Endothelial cell of umbilical vein (primary cell): ENCODE measurements around the gene NMNAT3. TPM values are rescaled to one million over a fixed set of nuclear protein-coding genes. Genes with fewer than 3 reads are reported as not detected.

Experiments used
- BruUV-seq: library from RNA; stranded (reverse); fragments of 400-500 nt; replicated peaks from 2 replicates; lab custom pipeline; 2021; lab: Mats Ljungman, UMichigan
- CTCF ChIA-PET: fragments of 300-600, 350-600 bp; sonication (Branson Sonifier 250); formaldehyde crosslinking; loops from one replicate; lab custom pipeline; 2021; ENCODE audit warnings: antibody characterized with exemption, inconsistent platforms; lab: Charles Lee
- POLR2A ChIA-PET: fragments of 300-600, 350-600 bp; sonication (Branson Sonifier 250); formaldehyde crosslinking; loops from one replicate; lab custom pipeline; 2021; ENCODE audit warnings: antibody characterized with exemption, inconsistent platforms; lab: Charles Lee
- DNase-seq: peaks from one replicate; pipeline ENCODE4 v3.0.0-alpha.2; 2011; ENCODE audit warnings: low read depth, low spot score
- FAIRE-seq: peaks from 2 replicates; lab custom pipeline; 2011; peaks lifted over from hg19 to GRCh38; lab: Jason Lieb, UNC
- H2AFZ ChIP-seq: 2 replicates; pipeline ENCODE4 v1.6.0; 2012; ENCODE audit warnings: low read depth, low read length, control low read depth, inconsistent platforms
- H3K27ac ChIP-seq: 2 replicates; pipeline ENCODE4 v1.5.1; 2011; ENCODE audit warnings: low read depth, mild to moderate bottlenecking, control low read depth, low read length, moderate library complexity; ENCODE audit not compliant: insufficient read depth
- H3K27me3 ChIP-seq, 2 experiments: 2 replicates each; pipeline versions ENCODE4 v1.6.0 to v1.6.1; 2011; ENCODE audit warnings: low read length in 2 of 2, mixed read lengths in 1 of 2; ENCODE audit not compliant: control insufficient read depth in 2 of 2, insufficient read depth in 2 of 2
- H3K36me3 ChIP-seq, 2 experiments: 2 replicates in 1 of 2; 3 replicates in 1 of 2; pipeline ENCODE4 v1.5.1; 2011; ENCODE audit warnings: low read length in 2 of 2, mild to moderate bottlenecking in 1 of 2, moderate library complexity in 1 of 2; ENCODE audit not compliant: control insufficient read depth in 2 of 2, insufficient read depth in 2 of 2; ENCODE audit errors: extremely low read depth in 1 of 2
- H3K4me1 ChIP-seq: 3 replicates; pipeline ENCODE4 v1.5.1; 2011; ENCODE audit warnings: mild to moderate bottlenecking, low read length; ENCODE audit not compliant: control insufficient read depth, insufficient read depth; ENCODE audit errors: extremely low read depth
- H3K4me2 ChIP-seq: 2 replicates; pipeline ENCODE4 v1.6.1; 2011; ENCODE audit warnings: low read length, control low read depth, mixed read lengths; ENCODE audit not compliant: insufficient read depth
- H3K4me3 ChIP-seq, 3 experiments: fragments of 200-600 bp in 1 of 3; sonication (generic), shearing (Covaris generic) in 1 of 3; replicated peaks in 1 of 3; 2 replicates each; pipeline ENCODE4 v1.5.1; 2011 to 2016; ENCODE audit warnings: control low read depth in 3 of 3, low read length in 3 of 3, mild to moderate bottlenecking in 2 of 3, inconsistent platforms in 1 of 3, low read depth in 1 of 3, moderate library complexity in 1 of 3; ENCODE audit not compliant: insufficient read depth in 1 of 3
- H3K79me2 ChIP-seq: 2 replicates; pipeline ENCODE4 v1.6.0; 2012; ENCODE audit warnings: low read length, inconsistent platforms; ENCODE audit not compliant: control insufficient read depth, insufficient read depth
- H3K9ac ChIP-seq: replicated peaks from 2 replicates; pipeline ENCODE3; 2011; ENCODE audit warnings: low read length, control low read depth; ENCODE audit not compliant: insufficient read depth; ENCODE audit errors: extremely low read depth
- H3K9me1 ChIP-seq: replicated peaks from 3 replicates; pipeline ENCODE4 v1.6.0; 2011; ENCODE audit warnings: mild to moderate bottlenecking, low read length; ENCODE audit not compliant: control insufficient read depth, insufficient read depth; ENCODE audit errors: extremely low read depth
- H3K9me3 ChIP-seq: replicated peaks from 2 replicates; pipeline ENCODE4 v1.5.1; 2012; ENCODE audit warnings: low read length, inconsistent platforms; ENCODE audit not compliant: control insufficient read depth, insufficient read depth
- H4K20me1 ChIP-seq: replicated peaks from 2 replicates; pipeline ENCODE3; 2011; ENCODE audit warnings: mild to moderate bottlenecking, low read length; ENCODE audit not compliant: control insufficient read depth, insufficient read depth; ENCODE audit errors: extremely low read depth
- GATA2 ChIP-seq: IDR thresholded peaks from 2 replicates; pipeline ENCODE4 v1.7.0; 2011; ENCODE audit warnings: low read depth, mild to moderate bottlenecking, moderate library complexity, mixed read lengths, low read length; ENCODE audit not compliant: insufficient read length, insufficient read depth
- JUN ChIP-seq: IDR thresholded peaks from 2 replicates; pipeline ENCODE4 v1.6.1; 2011; ENCODE audit warnings: borderline replicate concordance, low read depth; ENCODE audit not compliant: insufficient read length, insufficient read depth
- MAX ChIP-seq: IDR thresholded peaks from 2 replicates; pipeline ENCODE4 v1.6.1; 2011; ENCODE audit not compliant: insufficient read depth, insufficient read length
- MYC ChIP-seq: IDR thresholded peaks from one replicate; pipeline ENCODE4 v1.6.1; 2011; ENCODE audit warnings: mild to moderate bottlenecking, low read depth, low read length
- POLR2A ChIP-seq: IDR thresholded peaks from 2 replicates; pipeline ENCODE4 v1.6.1; 2012; ENCODE audit warnings: low read depth, mild to moderate bottlenecking, control low read depth, low read length
- POLR2AphosphoS5 ChIP-seq: IDR thresholded peaks from 2 replicates; pipeline ENCODE4 v1.6.1; 2012; ENCODE audit warnings: low read depth, mild to moderate bottlenecking, control low read depth, low read length, moderate library complexity; ENCODE audit not compliant: insufficient read depth
- dilution Hi-C: fragments of 300-500 bp; cut with MboI; formaldehyde crosslinking; loops from one replicate; pipeline ENCODE4 v1.15.0; 2019; ENCODE audit warnings: low sequenced_read_pairs; ENCODE audit not compliant: extremely low pct_ligation_motif_present
- intact Hi-C: fragments of 100-400 bp; cut with micrococcal nuclease; formaldehyde crosslinking; loops from one replicate; pipeline ENCODE4 v1.10.0; 2022
- polyA plus RNA-seq, 4 experiments: library from polyadenylated mRNA; depleted of rRNA in 3 of 4; stranded (reverse) in 3 of 4; unstranded in 1 of 4; fragments of >200 nt; gene quantifications; 2 replicates each; pipeline versions ENCODE4 v1.2.1 to v1.2.3, GENCODE V29; 2011 to 2012; ENCODE audit warnings: missing spikeins in 1 of 4
- total RNA-seq: library from RNA; stranded (reverse); gene quantifications from 2 replicates; pipeline ENCODE4 v1.2.3, GENCODE V29; 2021
- TF ChIP-seq, protein P1 (sequence below), 2 donors: IDR thresholded peaks; 1 replicate in 1 of 2; 2 replicates in 1 of 2; pipeline ENCODE4 v1.5.1; 2011; ENCODE audit warnings: low read length in 2 of 2, mild to moderate bottlenecking in 2 of 2, moderate library complexity in 2 of 2, control low read depth in 1 of 2, inconsistent platforms in 1 of 2, low read depth in 1 of 2; ENCODE audit not compliant: insufficient read depth in 1 of 2; ENCODE audit errors: extremely low read depth in 1 of 2

The NMNAT3 gene
- total and polyA plus RNA-seq, 2 donors (not counting 3 experiments of a cell fraction or from before 2014, with no cell fraction given), result 0.59 to 0.60 TPM

DNA sequence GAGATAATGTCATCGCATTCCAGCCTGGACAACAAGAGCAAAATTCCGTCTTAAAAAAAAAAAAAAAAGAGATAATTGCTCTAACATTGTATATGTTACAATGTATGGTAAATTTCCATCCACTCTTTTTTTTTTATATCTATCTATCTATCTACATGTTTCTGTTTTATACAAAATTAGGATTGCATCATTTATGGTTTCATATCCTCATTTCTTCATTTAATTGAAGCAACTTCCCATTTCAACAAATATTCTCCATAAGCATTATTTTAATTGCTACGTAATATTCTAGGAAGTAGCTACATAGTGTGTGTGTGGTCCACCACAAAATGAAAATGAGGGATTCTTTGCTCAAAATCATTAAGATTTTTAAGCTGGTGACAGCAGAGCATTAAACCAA lies 156.6 kb downstream of the NMNAT3 start:
- no peak overlapping the region for H3K27ac ChIP-seq
- no peaks in the 10 kb centered on the region for H3K36me3 ChIP-seq
- H3K9me3 ChIP-seq, result no peaks in the 10 kb centered on the region
- H3K79me2 ChIP-seq, result no peaks in the 10 kb centered on the region
- dilution Hi-C loops, result no loop called here
- no peak for TF ChIP-seq MAX
- no peak for TF ChIP-seq POLR2AphosphoS5
- no peak for TF ChIP-seq POLR2A
- TF ChIP-seq JUN, result no peak
- TF ChIP-seq, protein P1, sequence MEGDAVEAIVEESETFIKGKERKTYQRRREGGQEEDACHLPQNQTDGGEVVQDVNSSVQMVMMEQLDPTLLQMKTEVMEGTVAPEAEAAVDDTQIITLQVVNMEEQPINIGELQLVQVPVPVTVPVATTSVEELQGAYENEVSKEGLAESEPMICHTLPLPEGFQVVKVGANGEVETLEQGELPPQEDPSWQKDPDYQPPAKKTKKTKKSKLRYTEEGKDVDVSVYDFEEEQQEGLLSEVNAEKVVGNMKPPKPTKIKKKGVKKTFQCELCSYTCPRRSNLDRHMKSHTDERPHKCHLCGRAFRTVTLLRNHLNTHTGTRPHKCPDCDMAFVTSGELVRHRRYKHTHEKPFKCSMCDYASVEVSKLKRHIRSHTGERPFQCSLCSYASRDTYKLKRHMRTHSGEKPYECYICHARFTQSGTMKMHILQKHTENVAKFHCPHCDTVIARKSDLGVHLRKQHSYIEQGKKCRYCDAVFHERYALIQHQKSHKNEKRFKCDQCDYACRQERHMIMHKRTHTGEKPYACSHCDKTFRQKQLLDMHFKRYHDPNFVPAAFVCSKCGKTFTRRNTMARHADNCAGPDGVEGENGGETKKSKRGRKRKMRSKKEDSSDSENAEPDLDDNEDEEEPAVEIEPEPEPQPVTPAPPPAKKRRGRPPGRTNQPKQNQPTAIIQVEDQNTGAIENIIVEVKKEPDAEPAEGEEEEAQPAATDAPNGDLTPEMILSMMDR (IDR thresholded peaks at IDR 0.05; ENCODE audit: extremely low read depth in 1 of 2, insufficient read depth in 1 of 2, low read depth in 1 of 2, low read length in 2 of 2), result no peak
- no peak for TF ChIP-seq MYC
- no peak for TF ChIP-seq GATA2
- H3K9me1 ChIP-seq, result no peaks in the 10 kb centered on the region
- H3K4me3 ChIP-seq, result no peak overlapping the region
- H4K20me1 ChIP-seq, result no peaks in the 10 kb centered on the region
- no peaks in the 10 kb centered on the region for H3K27me3 ChIP-seq
- BruUV-seq, result no TSS peak
- intact Hi-C loops, result loop anchor here (10.0 kb wide), 1 partner anchor 704 kb away; no protein-coding TSS in a partner anchor
- H3K4me1 ChIP-seq, result no peaks in the 10 kb centered on the region
- no peak overlapping the region for H2AFZ ChIP-seq
- no peak for FAIRE-seq
- ChIA-PET POLR2A (no interaction called here), CTCF (interaction anchor here (1.2 kb wide), 1 partner anchor 13 kb away, joined by 3 read pairs; no protein-coding TSS in a partner anchor)
- no peak for DNase-seq
- no peak overlapping the region for H3K9ac ChIP-seq
- no peak overlapping the region for H3K4me2 ChIP-seq
